ENCODE measurements around the gene PRKCH. TPM values are rescaled to one million over a fixed set of nuclear protein-coding genes. Genes with fewer than 3 reads are reported as not detected.
"Not testable (repeated sequence)": the region's sequence is repeated elsewhere in the genome, so short reads cannot be mapped to it uniquely, and the experiment has no call there.

PRKCH gene
- total RNA-seq, 2 donors from 2014 or later: 7.2 to 8.6 TPM

DNA sequence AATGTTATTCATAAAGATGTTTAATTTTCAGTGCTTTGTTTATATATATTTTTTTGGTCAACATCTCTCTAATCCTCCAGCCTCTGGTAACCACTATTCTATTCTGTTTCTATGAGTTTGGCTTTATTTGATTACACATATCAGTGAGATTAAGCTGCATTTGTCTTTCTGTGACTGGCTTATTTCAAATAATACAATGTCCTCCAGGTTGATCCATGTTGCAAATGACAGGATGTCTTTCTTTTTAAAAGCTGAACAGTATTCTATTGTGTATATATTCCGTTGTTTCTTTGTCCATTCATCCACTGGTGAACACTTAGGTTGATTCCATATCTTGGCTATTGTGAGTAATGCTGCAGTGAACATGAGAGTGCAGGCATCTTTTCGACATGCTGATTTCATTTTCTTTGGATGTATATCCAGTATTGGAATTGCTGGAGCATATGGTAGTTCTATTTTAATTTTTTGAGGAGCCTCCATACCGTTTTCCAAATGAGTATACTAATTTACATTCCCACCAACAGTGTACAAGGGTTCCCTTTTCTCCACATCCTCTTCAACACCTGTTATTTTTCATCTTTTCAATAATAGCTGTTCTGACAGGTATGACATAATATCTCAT lies 142.4 kb downstream of the PRKCH start:
- Mint-ChIP-seq H3K4me1 (peaks cover 23% of the 10 kb centered on the region), H3K36me3 (ENCODE audit: low read depth) (no peaks in the 10 kb centered on the region), H3K4me3 (no peak overlapping the region), H3K27me3 (ENCODE audit: insufficient read depth) (no peaks in the 10 kb centered on the region), H3K9me3 (peaks cover 6% of the 10 kb centered on the region), H3K27ac (no peak overlapping the region)
- no peaks in the 10 kb centered on the region for H3K9me3 ChIP-seq (ENCODE audit: control insufficient read depth, low read length)
- H3K27me3 ChIP-seq (ENCODE audit: control insufficient read depth, insufficient read depth, low read length, poor library complexity, severe bottlenecking): no peaks in the 10 kb centered on the region
- H3K9ac ChIP-seq (ENCODE audit: extremely low read depth, low read length, poor library complexity, severe bottlenecking): no peak overlapping the region
- DNase-seq: no peak
- TF ChIP-seq CTCF (conservative IDR thresholded peaks at IDR 0.05): no peak
- H3K4me3 ChIP-seq (ENCODE audit: low read length): no peak overlapping the region
- H3K27ac ChIP-seq (ENCODE audit: low read depth, low read length): no peak overlapping the region
- H3K36me3 ChIP-seq (ENCODE audit: control insufficient read depth, insufficient read depth, low read length): no peaks in the 10 kb centered on the region
- H3K4me1 ChIP-seq (ENCODE audit: control insufficient read depth, insufficient read depth, low read length): peaks cover 15% of the 10 kb centered on the region
- whole genome bisulfite sequencing, 2 experiments (ENCODE audit: insufficient coverage in 1 of 2, insufficient read length in 1 of 2): 87 to 100% methylated on average over 1 to 3 of the region's 3 CpGs

- H3K27ac Mint-ChIP-seq; H3K27ac ChIP-seq (ENCODE audit: low read depth, low read length); H3K9me3 Mint-ChIP-seq; H3K9ac ChIP-seq (ENCODE audit: extremely low read depth, low read length, poor library complexity, severe bottlenecking); H3K36me3 Mint-ChIP-seq (ENCODE audit: low read depth); DNase-seq; H3K9me3 ChIP-seq (ENCODE audit: control insufficient read depth, low read length); H3K27me3 Mint-ChIP-seq (ENCODE audit: insufficient read depth); H3K4me3 Mint-ChIP-seq; H3K27me3 ChIP-seq (ENCODE audit: control insufficient read depth, insufficient read depth, low read length, poor library complexity, severe bottlenecking); H3K4me3 ChIP-seq (ENCODE audit: low read length); H3K36me3 ChIP-seq (ENCODE audit: control insufficient read depth, insufficient read depth, low read length): not testable (repeated sequence)
- H3K4me1 Mint-ChIP-seq: peaks cover 26% of the 10 kb centered on the region
- WGBS, 2 experiments (ENCODE audit: insufficient coverage in 1 of 2, insufficient read length in 1 of 2): 88 to 89% methylated on average over 1 to 2 of the region's 2 CpGs
- peaks cover 15% of the 10 kb centered on the region for H3K4me1 ChIP-seq (ENCODE audit: control insufficient read depth, insufficient read depth, low read length)
Measured at GRCh38 chr14:61464539-61465320, 143.4 kb downstream of the PRKCH start.

DNA sequence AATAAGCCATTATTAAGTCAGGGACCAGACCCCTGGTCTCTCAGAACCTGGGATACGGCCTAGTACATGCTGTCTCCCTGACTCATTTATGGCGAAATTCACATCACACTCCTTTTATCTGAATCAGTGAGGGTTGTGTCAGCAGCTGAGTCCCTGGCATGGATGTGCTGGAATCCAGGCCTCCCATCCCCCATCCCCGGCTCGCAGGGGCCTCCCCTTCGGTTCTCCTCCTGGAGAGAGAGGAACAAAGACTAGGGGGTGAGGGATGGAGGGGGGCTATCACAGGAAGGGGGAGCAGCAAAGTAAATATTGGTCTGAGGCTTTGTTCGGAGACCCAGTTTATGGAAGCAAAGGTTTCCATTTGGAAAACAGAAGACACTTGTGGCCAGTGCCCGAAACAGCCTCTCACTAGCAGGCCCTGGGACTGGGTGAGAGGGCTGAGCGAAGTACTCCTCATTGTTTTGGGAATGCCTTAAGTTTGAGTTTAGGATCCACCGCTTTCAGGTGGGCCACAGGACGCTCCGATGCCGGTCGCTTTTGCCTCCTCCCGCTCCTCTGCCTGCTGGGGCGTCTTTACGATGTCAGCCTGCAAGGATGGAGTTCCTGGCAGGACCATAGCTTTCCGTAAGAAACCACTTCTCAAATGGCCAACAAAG lies 145.0 kb downstream of the PRKCH start:
- no peaks in the 10 kb centered on the region for H3K9me3 ChIP-seq (ENCODE audit: control insufficient read depth, low read length)
- no peak overlapping the region for H3K4me3 ChIP-seq (ENCODE audit: low read length)
- no peak overlapping the region for H3K4me3 Mint-ChIP-seq
- no peaks in the 10 kb centered on the region for H3K27me3 ChIP-seq (ENCODE audit: control insufficient read depth, insufficient read depth, low read length, poor library complexity, severe bottlenecking)
- no peaks in the 10 kb centered on the region for H3K36me3 Mint-ChIP-seq (ENCODE audit: low read depth)
- peaks cover 15% of the 10 kb centered on the region for H3K4me1 ChIP-seq (ENCODE audit: control insufficient read depth, insufficient read depth, low read length)
- no peak overlapping the region for H3K9ac ChIP-seq (ENCODE audit: extremely low read depth, low read length, poor library complexity, severe bottlenecking)
- TF ChIP-seq CTCF (conservative IDR thresholded peaks at IDR 0.05): no peak
- H3K27me3 Mint-ChIP-seq (ENCODE audit: insufficient read depth): no peaks in the 10 kb centered on the region
- H3K27ac Mint-ChIP-seq: peak overlapping the region; percentile 67
- WGBS, 2 experiments (ENCODE audit: insufficient coverage in 1 of 2, insufficient read length in 1 of 2): 42 to 48% methylated on average over 13 to 17 of the region's 17 CpGs
- peak; percentile 73 for DNase-seq
- peaks cover 6% of the 10 kb centered on the region for H3K9me3 Mint-ChIP-seq
- H3K4me1 Mint-ChIP-seq: peaks cover 36% of the 10 kb centered on the region
- H3K36me3 ChIP-seq (ENCODE audit: control insufficient read depth, insufficient read depth, low read length): no peaks in the 10 kb centered on the region
- H3K27ac ChIP-seq (ENCODE audit: low read depth, low read length): no peak overlapping the region

All from endodermal cell (in vitro differentiated cells).